Stomach (tissue), 9 donors: Measurements from ENCODE around the gene SIAH2. TPM values are rescaled to one million over a fixed set of nuclear protein-coding genes. Genes with fewer than 3 reads are reported as not detected.

Source experiments
- DNase-seq, 2 donors: peaks; one replicate each; pipeline versions ENCODE4 v3.0.0 to v3.0.0-alpha.2; 2013 to 2019
- H3K27ac ChIP-seq, 5 donors: fragments of 200-600 bp in 4 of 5; sonication (generic) in 4 of 5; one replicate each; pipeline ENCODE4 v1.5.1; 2013 to 2019; ENCODE audit warnings: mild to moderate bottlenecking in 1 of 5, moderate library complexity in 1 of 5
- H3K27me3 ChIP-seq, 3 donors: fragments of 200-600 bp; sonication (generic); one replicate each; pipeline ENCODE4 v1.5.1; 2017 to 2019; ENCODE audit warnings: mixed run types in 1 of 3
- H3K36me3 ChIP-seq, 4 donors: fragments of 200-600 bp; sonication (generic); 1 replicate in 3 of 4; 2 replicates in 1 of 4; pipeline ENCODE4 v1.5.1; 2016 to 2019
- H3K4me1 ChIP-seq, 4 donors: fragments of 200-600 bp; sonication (generic); one replicate each; pipeline ENCODE4 v1.5.1; 2016 to 2019
- H3K4me3 ChIP-seq, 4 donors: fragments of 200-600 bp; sonication (generic) in 3 of 4; one replicate each; pipeline ENCODE4 v1.5.1; 2016 to 2019; ENCODE audit warnings: mild to moderate bottlenecking in 1 of 4
- H3K9me3 ChIP-seq, 4 donors: fragments of 200-600 bp; sonication (generic); one replicate each; pipeline ENCODE4 v1.5.1; 2016 to 2019
- CTCF ChIP-seq, 7 experiments: fragments of 450-650 bp in 4 of 7; fragments of 200-600 bp in 3 of 7; sonication (generic) in 3 of 7; IDR thresholded peaks; one replicate each; pipeline ENCODE4 v1.5.1; 2016 to 2019; ENCODE audit warnings: antibody characterized with exemption in 7 of 7, control low read depth in 2 of 7, mild to moderate bottlenecking in 1 of 7
- EP300 ChIP-seq: sonication (generic); formaldehyde crosslinking; IDR thresholded peaks from one replicate; pipeline ENCODE4 v1.6.1; 2017; ENCODE audit warnings: antibody characterized with exemption
- POLR2A ChIP-seq, 4 donors: fragments of 450-650 bp; IDR thresholded peaks; one replicate each; pipeline ENCODE4 v1.6.1; 2016; ENCODE audit warnings: antibody characterized with exemption in 4 of 4, control low read depth in 2 of 4, mild to moderate bottlenecking in 1 of 4, moderate library complexity in 1 of 4
- POLR2AphosphoS5 ChIP-seq, 3 donors: sonication (generic); formaldehyde crosslinking; IDR thresholded peaks; one replicate each; pipeline ENCODE4 v1.6.1; 2016; ENCODE audit warnings: antibody characterized with exemption in 3 of 3
- WGBS, 5 donors: extraction: QIAGEN DNeasy Blood & Tissue Kit in 3 of 5; methylation state at CpG; one replicate each; pipeline versions ENCODE4 v1.1.5 to v1.1.7; 2013 to 2018; 5-methylcytosine and 5-hydroxymethylcytosine counted together
- intact Hi-C: fragments of 100-400 bp; cut with DNase I; formaldehyde crosslinking; loops from one replicate; pipeline ENCODE4 v1.15.1; 2023; ENCODE audit warnings: low total_unique reads
- polyA plus RNA-seq, 3 donors: library from polyadenylated mRNA; stranded (reverse); fragments of 200-250 nt; gene quantifications; one replicate each; pipeline ENCODE4 v1.2.3, GENCODE V29; 2013
- total RNA-seq, 5 donors: library from RNA; depleted of rRNA; stranded (reverse); fragments of >200 nt; gene quantifications; one replicate each; pipeline versions ENCODE4 v1.1.0 to v1.2.3, GENCODE V29; 2014 to 2016
- donor health status: healthy with polysubstance abuse.
- donor health status: Bipolar disorder and iron deficiency.
- donor health status: healthy.

SIAH2 gene
- total and polyA plus RNA-seq, 8 donors, result 13.8 to 36.6 (median 17.9) TPM

GRCh38 chr3:150759947-150760346 is 3.0 kb downstream of the SIAH2 start:
- 13 to 50% (median 32%) methylated on average over 2 of the region's 2 CpGs for WGBS, 5 donors
- Histone ChIP-seq H3K27me3 (no peaks in the 10 kb centered on the region), H3K27ac (peak overlapping the region; percentile 74 to 100 (median 98)), H3K9me3 (no peaks in the 10 kb centered on the region), H3K4me1 (peaks cover 39 to 77% (median 69%) of the 10 kb centered on the region in 4 donors), H3K4me3 (peak overlapping the region; percentile 67 to 90 (median 74)), H3K36me3 (peaks cover 0 to 5% (median 0%) of the 10 kb centered on the region in 4 donors)
- intact Hi-C loops, result no loop called here
- no peak for DNase-seq
- no peak for TF ChIP-seq EP300
- TF ChIP-seq POLR2A (IDR thresholded peaks at IDR 0.05), result no peak
- TF ChIP-seq POLR2AphosphoS5 (IDR thresholded peaks at IDR 0.05), result no peak
- no peak for TF ChIP-seq CTCF (IDR thresholded peaks at IDR 0.05)

GRCh38 chr3:150759319-150759718 is 3.6 kb downstream of the SIAH2 start:
- TF ChIP-seq CTCF (IDR thresholded peaks at IDR 0.05), result no peak
- no peak for TF ChIP-seq POLR2A (IDR thresholded peaks at IDR 0.05)
- TF ChIP-seq EP300, result no peak
- TF ChIP-seq POLR2AphosphoS5 (IDR thresholded peaks at IDR 0.05), result no peak

GRCh38 chr3:150757768-150758167 is 5.2 kb downstream of the SIAH2 start:
- Histone ChIP-seq H3K36me3 (peaks cover 0 to 7% (median 4%) of the 10 kb centered on the region in 4 donors), H3K4me1 (peaks cover 43 to 87% (median 77%) of the 10 kb centered on the region in 4 donors), H3K27ac (peak overlapping the region; percentile 23 to 98 (median 68)), H3K9me3 (no peaks in the 10 kb centered on the region), H3K27me3 (no peaks in the 10 kb centered on the region), H3K4me3 (no peak overlapping the region)
- DNase-seq, result no peak
- TF ChIP-seq CTCF (IDR thresholded peaks at IDR 0.05) (no peak), POLR2A (IDR thresholded peaks at IDR 0.05) (no peak), POLR2AphosphoS5 (IDR thresholded peaks at IDR 0.05) (no peak), EP300 (no peak)
- intact Hi-C loops, result no loop called here

More at GRCh38 chr3:150759319-150759718, 3.6 kb downstream of the SIAH2 start:
- peaks cover 36 to 77% (median 68%) of the 10 kb centered on the region in 4 donors for H3K4me1 ChIP-seq
- 62 to 81% (median 74%) methylated on average over 3 of the region's 3 CpGs for WGBS, 5 donors
- DNase-seq, result no peak
- peaks cover 0 to 5% (median 0%) of the 10 kb centered on the region in 4 donors for H3K36me3 ChIP-seq
- H3K9me3 ChIP-seq, result no peaks in the 10 kb centered on the region
- peak overlapping the region in 1 of 4 donors; percentile 67 for H3K4me3 ChIP-seq
- H3K27ac ChIP-seq, result peak overlapping the region; percentile 32 to 100 (median 98)
- intact Hi-C loops, result no loop called here
- H3K27me3 ChIP-seq, result no peaks in the 10 kb centered on the region

- Histone ChIP-seq H3K9me3 (no peaks in the 10 kb centered on the region), H3K4me3 (no peak overlapping the region), H3K27ac (peak overlapping the region; percentile 23 to 98 (median 68)), H3K4me1 (peaks cover 47 to 91% (median 81%) of the 10 kb centered on the region in 4 donors), H3K36me3 (peaks cover 0 to 8% (median 4%) of the 10 kb centered on the region in 4 donors), H3K27me3 (no peaks in the 10 kb centered on the region)
- TF ChIP-seq CTCF (IDR thresholded peaks at IDR 0.05) (no peak), POLR2AphosphoS5 (IDR thresholded peaks at IDR 0.05) (no peak), EP300 (no peak), POLR2A (IDR thresholded peaks at IDR 0.05) (no peak)
- intact Hi-C loops, result no loop called here
- no peak for DNase-seq
- 39 to 59% (median 44%) methylated on average over 5 of the region's 5 CpGs for WGBS, 5 donors
Observed at GRCh38 chr3:150757364-150757763, 5.6 kb downstream of the SIAH2 start.
